Stimulated activated CD8-positive, alpha-beta memory T cell treated with anti-CD3 and anti-CD28 coated beads, Interleukin-7, amount 100 ng/mL, for 4 hours (primary cell): ENCODE data around the gene CTSO.

Experiments used
- DNase-seq, 2 donors: peaks; one replicate each; pipeline ENCODE4 v3.0.0-alpha.2; 2020; ENCODE audit warnings: low read depth in 2 of 2

Gene CTSO, protein sequence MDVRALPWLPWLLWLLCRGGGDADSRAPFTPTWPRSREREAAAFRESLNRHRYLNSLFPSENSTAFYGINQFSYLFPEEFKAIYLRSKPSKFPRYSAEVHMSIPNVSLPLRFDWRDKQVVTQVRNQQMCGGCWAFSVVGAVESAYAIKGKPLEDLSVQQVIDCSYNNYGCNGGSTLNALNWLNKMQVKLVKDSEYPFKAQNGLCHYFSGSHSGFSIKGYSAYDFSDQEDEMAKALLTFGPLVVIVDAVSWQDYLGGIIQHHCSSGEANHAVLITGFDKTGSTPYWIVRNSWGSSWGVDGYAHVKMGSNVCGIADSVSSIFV

GRCh38 chr4:155953151-155954117, at the start of gene CTSO:
TSS of gene CTSO (minus strand) at chr4:155953866. CDS start at chr4:155953847, 19 bp downstream.
- peak; percentile 52 to 71 for DNase-seq

- no peak for DNase-seq
These were observed 46.8 kb upstream of the CTSO start for GRCh38 chr4:156000491-156000890.

GRCh38 chr4:155999725-156000124, 46.1 kb upstream of the CTSO start:
- DNase-seq = no peak

DNA sequence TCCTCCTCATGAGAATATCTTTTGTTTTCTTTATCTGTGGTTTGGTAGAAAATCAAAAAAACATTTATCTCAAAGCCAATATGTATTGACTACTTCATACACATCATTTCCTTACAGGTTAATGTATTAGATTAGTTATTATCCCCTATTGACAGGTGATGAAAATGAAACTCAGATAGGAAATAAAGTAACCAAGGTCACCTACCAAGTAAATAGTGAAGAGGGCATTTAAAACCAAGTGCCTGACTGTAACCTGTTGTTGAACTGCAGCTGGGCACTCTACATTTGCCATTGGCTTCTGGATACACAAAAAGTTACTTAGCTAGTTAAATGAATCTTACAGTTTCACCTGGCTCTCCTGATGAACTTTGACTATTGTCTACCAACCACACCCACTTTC, 41.4 kb upstream of the CTSO start:
- DNase-seq = no peak

DNA sequence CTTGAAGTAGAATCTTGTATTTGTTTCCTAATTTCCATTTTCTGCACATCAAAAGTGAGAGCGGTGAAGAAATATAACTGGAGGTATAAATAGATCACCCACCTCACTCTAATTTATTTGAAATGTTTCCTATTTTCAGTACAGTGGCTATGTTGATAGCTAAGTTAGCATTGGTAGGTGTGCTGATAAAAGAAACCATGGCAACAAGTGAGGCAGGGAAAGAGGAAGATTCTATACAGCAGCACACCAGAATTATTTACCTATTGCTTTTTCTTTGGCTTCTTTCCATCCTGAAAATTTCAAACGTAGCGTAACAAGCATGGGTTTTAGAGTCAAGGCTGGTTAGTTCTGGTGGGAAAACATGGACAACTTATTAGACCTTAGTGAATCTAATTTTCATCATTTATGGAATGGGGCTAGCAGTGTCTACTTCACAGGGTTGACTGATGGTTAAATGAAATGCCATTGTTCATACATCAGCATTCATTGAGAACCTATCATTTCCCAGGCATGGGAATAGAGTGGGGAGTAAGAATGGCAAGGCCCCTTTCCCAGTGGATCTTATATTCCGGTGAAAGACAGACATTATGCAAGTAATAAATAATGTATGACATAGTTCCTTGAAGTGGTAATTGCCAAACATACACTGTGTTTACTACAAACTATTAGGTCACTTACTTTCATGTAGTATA, 30.6 kb upstream of the CTSO start:
- DNase-seq = no peak

GRCh38 chr4:155982736-155983385, 29.2 kb upstream of the CTSO start:
- DNase-seq = no peak

- DNase-seq = no peak
These were observed 25.1 kb upstream of the CTSO start for GRCh38 chr4:155978810-155979209.

DNA sequence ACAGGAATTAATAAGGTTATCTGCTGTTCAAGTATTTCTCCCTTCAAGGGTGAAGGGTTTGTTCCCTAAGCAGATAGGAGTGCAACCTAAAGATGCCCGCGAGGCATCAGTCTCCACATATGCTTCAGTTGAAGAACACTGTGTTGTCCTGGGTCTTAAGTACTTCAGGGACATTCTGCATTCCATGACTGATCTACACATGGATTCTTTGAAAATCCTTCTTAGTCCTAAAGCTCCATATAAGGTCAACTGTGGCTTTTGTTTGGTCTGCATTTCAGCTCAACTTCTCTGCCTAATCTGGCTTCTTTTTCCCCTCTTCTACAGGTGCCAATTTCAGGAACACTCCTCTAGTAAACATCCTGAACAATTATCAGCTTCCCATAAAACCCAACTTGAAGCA, 21.8 kb upstream of the CTSO start:
- DNase-seq = no peak

GRCh38 chr4:155974996-155975395, 21.3 kb upstream of the CTSO start:
- DNase-seq = no peak

DNA sequence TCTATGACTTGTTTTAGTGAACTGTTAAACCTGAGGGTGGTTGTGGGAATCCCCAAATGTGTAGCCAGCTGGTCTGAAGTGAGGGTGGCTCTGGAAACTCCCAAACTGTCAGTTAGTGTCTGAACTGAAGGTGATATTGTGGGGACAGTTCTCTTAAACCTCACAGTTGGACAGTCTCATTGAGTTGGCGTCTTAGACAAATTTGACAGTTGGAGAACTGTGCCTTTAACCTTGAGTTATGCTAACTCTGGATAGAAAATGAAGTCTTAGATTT, 20.7 kb upstream of the CTSO start:
- no peak for DNase-seq

DNA sequence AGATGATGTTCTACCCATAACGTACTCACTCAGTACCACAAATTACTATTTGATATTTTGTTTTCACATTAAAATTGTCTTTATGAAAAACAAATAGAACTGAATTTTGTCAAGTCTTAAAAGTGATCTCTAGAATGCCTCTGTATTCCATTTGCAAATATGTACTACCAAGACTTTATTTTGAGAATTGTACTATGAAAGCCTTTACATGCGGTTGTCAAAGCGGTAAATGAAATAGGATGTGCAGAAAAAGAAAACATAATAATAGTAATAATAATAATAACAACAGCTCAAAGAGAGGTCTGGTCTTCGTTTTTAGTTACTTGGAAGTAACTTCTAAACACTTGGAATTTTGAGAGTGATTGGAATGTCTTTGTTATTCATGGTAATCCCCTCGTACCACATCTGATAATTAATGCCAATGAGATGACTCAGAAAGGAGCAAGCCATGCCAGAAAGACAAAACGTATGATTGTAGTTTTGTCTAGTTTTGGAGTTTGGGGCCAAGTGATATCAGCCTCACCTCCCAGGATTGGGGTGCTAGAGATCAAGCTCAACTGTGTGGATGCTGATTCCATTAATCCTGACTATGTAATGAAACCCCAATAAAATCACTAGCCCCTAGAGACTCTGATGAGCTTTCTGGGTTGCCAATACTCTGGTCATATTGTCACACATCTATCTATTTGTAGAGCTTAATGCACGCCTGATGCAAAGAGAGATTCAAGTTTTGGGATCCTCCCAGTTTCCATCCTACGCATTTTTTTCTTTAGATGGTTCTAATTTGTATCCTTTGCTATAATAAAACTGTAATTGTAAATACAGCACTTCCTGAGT, 20.2 kb upstream of the CTSO start:
- DNase-seq = no peak

DNA sequence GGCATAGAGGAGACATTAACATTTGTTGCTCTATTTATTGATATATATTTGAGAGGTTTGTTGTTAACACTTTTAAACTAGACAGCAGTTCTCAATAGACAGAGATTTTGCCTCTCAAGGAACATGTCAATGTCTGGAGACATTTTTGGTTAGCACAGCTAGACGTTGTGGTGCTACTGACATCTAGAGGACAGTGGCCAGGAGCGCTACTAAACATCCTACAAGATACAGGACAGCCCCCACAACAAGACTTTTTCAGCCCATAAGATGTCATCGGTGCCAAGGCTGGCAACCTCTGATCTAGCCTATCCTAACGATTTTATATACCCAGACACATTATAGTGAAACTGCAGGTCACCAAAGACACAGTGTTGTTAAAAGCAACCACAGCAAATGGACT, 18.4 kb upstream of the CTSO start:
- DNase-seq = no peak

- no peak for DNase-seq
These were observed 13.2 kb upstream of the CTSO start for GRCh38 chr4:155966731-155967395.

- DNase-seq = no peak
These were observed 12.5 kb upstream of the CTSO start for GRCh38 chr4:155966171-155966570.

GRCh38 chr4:155964016-155964891, 10.6 kb upstream of the CTSO start:
- no peak for DNase-seq

GRCh38 chr4:155962767-155963166, 9.1 kb upstream of the CTSO start:
- no peak for DNase-seq

DNA sequence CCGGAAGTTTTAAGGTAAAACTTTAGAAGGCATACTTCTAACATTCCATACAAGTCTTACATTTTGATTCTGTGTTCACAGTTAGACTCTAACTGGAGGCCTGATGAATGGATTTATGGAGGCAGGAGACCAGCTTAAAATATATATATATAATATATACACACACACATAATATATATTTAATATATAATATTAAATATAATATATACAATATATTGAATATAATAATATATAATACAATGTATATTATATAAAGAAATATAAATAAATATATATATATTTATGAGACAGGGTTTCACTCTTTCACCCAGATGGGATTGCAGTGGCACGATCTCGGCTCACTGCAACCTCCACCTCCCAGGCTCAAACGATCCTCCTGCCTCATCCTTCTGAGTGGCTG, 7.9 kb upstream of the CTSO start:
- no peak for DNase-seq

- DNase-seq = no peak
These were observed 6.9 kb upstream of the CTSO start for GRCh38 chr4:155960522-155960921.

DNA sequence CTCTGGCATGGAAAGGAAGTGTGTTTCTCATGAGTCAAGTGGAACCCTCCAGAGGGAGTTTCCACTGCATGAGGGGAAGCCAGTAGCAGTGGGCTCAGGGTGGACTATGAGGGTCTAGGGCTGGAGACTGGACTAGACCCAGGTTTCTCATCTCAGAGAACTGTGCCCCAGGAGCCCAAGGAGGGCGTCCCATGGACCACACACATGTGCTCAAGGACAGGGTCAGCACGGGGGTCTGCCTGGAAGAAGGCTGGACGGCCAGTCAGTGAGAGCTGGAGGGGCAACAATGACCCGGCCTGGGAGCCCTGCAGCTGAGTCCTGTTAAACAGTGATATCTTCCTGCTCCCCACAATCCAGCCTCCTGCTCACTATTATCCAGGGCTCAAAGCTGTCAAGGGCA, 5.8 kb upstream of the CTSO start:
- no peak for DNase-seq

DNA sequence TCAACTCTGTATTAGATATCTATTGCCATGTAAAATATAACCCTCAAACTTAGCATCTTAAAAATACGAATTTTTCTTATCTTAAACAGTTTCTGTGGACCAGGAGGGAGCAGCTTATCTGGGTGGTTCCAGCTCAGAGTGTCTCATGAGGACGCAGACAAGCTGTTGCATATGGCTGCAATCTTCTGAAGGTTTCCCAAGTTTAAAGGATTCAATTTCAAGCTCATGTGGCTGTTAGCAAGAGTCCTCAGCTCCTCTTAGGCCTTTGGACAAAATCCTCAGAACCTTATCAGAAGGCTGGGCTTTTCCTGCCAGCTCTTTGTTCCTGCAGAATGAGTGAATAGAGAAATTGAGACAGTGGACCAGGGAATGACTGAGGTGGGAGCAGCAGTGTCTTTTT, 2.8 kb upstream of the CTSO start:
- DNase-seq = no peak
